CD4-positive, alpha-beta T cell (primary cell): Measurements from ENCODE around the gene ACACA. TPM values are rescaled to one million over a fixed set of nuclear protein-coding genes. Genes with fewer than 3 reads are reported as not detected.

Experiments used
- ATAC-seq: fragments of 200-7000 bp; cut with Tn5 transposase; one replicate; pipeline ENCODE4 v1.10.0; 2022; ENCODE audit warnings: mild to moderate bottlenecking; ENCODE audit not compliant: poor library complexity
- CTCF ChIA-PET: fragments of 350-600 bp; sonication (Branson Sonifier 250); formaldehyde crosslinking; loops from one replicate; lab custom pipeline; 2021; ENCODE audit warnings: antibody characterized with exemption, inconsistent platforms; lab: Charles Lee
- POLR2A ChIA-PET: fragments of 350-600 bp; sonication (Branson Sonifier 250); formaldehyde crosslinking; loops from one replicate; lab custom pipeline; 2021; ENCODE audit warnings: antibody characterized with exemption, inconsistent platforms; lab: Charles Lee
- DNase-seq, 14 experiments: peaks; one replicate each; pipeline ENCODE4 v3.0.0-alpha.2; 2013 to 2020; ENCODE audit warnings: mixed read lengths in 2 of 14
- H3K27ac ChIP-seq, 2 donors: one replicate each; pipeline versions ENCODE4 v1.5.1 to v1.7.0; 2013; ENCODE audit warnings: low read length in 2 of 2, low read depth in 1 of 2, mild to moderate bottlenecking in 1 of 2
- H3K27me3 ChIP-seq, 2 experiments: 1 replicate in 1 of 2; 2 replicates in 1 of 2; pipeline versions ENCODE4 v1.6.1 to v1.7.0; 2013; ENCODE audit warnings: low read length in 2 of 2, control low read depth in 1 of 2, mild to moderate bottlenecking in 1 of 2, moderate library complexity in 1 of 2; ENCODE audit not compliant: insufficient read depth in 2 of 2, control insufficient read depth in 1 of 2
- H3K36me3 ChIP-seq: one replicate; pipeline ENCODE4 v1.6.1; 2013; ENCODE audit warnings: low read length, control low read depth; ENCODE audit not compliant: insufficient read depth
- H3K4me1 ChIP-seq: one replicate; pipeline ENCODE4 v1.6.1; 2013; ENCODE audit warnings: low read length, control low read depth; ENCODE audit not compliant: insufficient read depth
- H3K4me3 ChIP-seq: one replicate; pipeline ENCODE4 v1.5.1; 2013; ENCODE audit warnings: mild to moderate bottlenecking, low read length, moderate library complexity
- H3K9me3 ChIP-seq, 2 experiments: 1 replicate in 1 of 2; 2 replicates in 1 of 2; pipeline versions ENCODE4 v1.6.1 to v1.7.0; 2013; ENCODE audit warnings: low read length in 2 of 2, mild to moderate bottlenecking in 2 of 2, control low read depth in 1 of 2, moderate library complexity in 1 of 2; ENCODE audit not compliant: control insufficient read depth in 1 of 2, insufficient read depth in 1 of 2
- H3K27ac Mint-ChIP-seq: one replicate; pipeline ENCODE4 v1.8.0; 2020; ENCODE audit warnings: mixed read lengths
- H3K27me3 Mint-ChIP-seq: one replicate; pipeline ENCODE4 v1.8.0; 2021; ENCODE audit warnings: mixed read lengths
- H3K36me3 Mint-ChIP-seq: one replicate; pipeline ENCODE4 v1.8.0; 2021; ENCODE audit warnings: low read depth, mixed read lengths
- H3K4me1 Mint-ChIP-seq: one replicate; pipeline ENCODE4 v1.8.0; 2021; ENCODE audit warnings: low read depth, mixed read lengths
- H3K4me3 Mint-ChIP-seq: one replicate; pipeline ENCODE4 v1.8.0; 2020; ENCODE audit warnings: mild to moderate bottlenecking, mixed read lengths
- H3K9me3 Mint-ChIP-seq: one replicate; pipeline ENCODE4 v1.8.0; 2020; ENCODE audit warnings: mixed read lengths
- intact Hi-C, 2 experiments: fragments of 100-400 bp; cut with DNase I in 1 of 2; cut with micrococcal nuclease in 1 of 2; formaldehyde crosslinking; loops; one replicate each; pipeline versions ENCODE4 v1.15.1 to v1.9.0; 2023 to 2025; cut with DNase I, micrococcal nuclease
- total RNA-seq, 174 experiments: library from RNA in 2 of 174; stranded (reverse) in 2 of 174; gene quantifications; one replicate each; pipeline ENCODE4 v1.2.3 and lab custom pipeline; 2021 to 2026
- TF ChIP-seq, protein P1 (sequence below): fragments of 200-600 bp; IDR thresholded peaks from one replicate; pipeline ENCODE4 v1.8.0; 2022; ENCODE audit warnings: antibody characterized with exemption, mild to moderate bottlenecking

The ACACA gene
- total RNA-seq, 2 experiments from 2014 or later = 26.0 to 28.9 TPM

DNA sequence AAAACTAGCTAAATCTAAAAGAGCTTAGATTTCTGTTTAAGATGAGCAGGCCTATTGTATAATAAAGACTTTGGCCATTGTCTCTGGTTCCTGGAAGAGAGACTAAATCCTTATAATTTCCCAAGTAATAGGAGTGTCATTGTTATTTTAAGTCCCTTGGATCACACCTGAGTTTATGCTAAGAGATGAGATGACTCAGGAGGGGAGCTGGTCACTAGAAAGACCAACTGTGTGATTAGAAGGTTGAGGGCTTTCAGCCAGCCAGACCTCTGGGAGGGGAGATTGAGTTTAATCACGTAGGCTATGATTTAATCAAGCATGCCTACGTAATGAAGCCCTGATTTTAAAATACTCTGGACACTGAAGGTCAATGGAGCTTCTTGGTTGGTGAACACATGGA lies 187.8 kb downstream of the ACACA start:
- ATAC-seq (no peak), DNase-seq (no peak)
- TF ChIP-seq, protein P1, sequence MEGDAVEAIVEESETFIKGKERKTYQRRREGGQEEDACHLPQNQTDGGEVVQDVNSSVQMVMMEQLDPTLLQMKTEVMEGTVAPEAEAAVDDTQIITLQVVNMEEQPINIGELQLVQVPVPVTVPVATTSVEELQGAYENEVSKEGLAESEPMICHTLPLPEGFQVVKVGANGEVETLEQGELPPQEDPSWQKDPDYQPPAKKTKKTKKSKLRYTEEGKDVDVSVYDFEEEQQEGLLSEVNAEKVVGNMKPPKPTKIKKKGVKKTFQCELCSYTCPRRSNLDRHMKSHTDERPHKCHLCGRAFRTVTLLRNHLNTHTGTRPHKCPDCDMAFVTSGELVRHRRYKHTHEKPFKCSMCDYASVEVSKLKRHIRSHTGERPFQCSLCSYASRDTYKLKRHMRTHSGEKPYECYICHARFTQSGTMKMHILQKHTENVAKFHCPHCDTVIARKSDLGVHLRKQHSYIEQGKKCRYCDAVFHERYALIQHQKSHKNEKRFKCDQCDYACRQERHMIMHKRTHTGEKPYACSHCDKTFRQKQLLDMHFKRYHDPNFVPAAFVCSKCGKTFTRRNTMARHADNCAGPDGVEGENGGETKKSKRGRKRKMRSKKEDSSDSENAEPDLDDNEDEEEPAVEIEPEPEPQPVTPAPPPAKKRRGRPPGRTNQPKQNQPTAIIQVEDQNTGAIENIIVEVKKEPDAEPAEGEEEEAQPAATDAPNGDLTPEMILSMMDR = no peak
- peaks cover 15% of the 10 kb centered on the region for H3K36me3 ChIP-seq
- H3K27me3 ChIP-seq = no peaks in the 10 kb centered on the region
- CTCF ChIA-PET = interaction anchor here (0.9 kb wide), 1 partner anchor 171 kb away, joined by 4 read pairs; no protein-coding TSS in a partner anchor
- Mint-ChIP-seq H3K4me3 (no peak overlapping the region), H3K27ac (no peak overlapping the region), H3K27me3 (no peaks in the 10 kb centered on the region), H3K4me1 (no peaks in the 10 kb centered on the region), H3K9me3 (no peaks in the 10 kb centered on the region), H3K36me3 (peaks cover 55% of the 10 kb centered on the region)
- intact Hi-C loops = no loop called here
- H3K4me3 ChIP-seq = no peak overlapping the region
- no peak overlapping the region for H3K27ac ChIP-seq
- H3K4me1 ChIP-seq = no peaks in the 10 kb centered on the region
- POLR2A ChIA-PET = interaction anchor here (0.9 kb wide), 1 partner anchor 616 kb away, joined by 3 read pairs; no protein-coding TSS in a partner anchor
- no peaks in the 10 kb centered on the region for H3K9me3 ChIP-seq

DNA sequence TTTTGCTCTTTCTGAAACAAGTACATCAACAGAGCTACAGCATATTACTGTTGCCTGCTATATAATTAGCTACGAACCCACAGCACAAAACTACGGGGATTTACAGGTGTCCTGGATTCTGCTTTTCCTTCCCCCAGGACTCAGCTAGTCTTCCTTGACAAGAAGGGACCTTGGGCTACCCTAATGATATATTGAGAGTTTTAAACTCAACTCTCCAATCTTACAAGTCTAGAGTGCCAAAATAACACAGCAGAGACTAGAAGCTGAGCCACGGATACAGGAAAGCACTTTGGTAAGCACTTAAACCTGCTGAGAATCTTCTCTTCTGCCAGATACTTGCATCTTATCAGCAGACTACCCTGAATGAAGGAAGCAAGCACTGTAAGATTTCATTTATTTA lies 192.2 kb downstream of the ACACA start:
- H3K27me3 ChIP-seq = no peaks in the 10 kb centered on the region
- Mint-ChIP-seq H3K27me3 (no peaks in the 10 kb centered on the region), H3K36me3 (peaks cover 40% of the 10 kb centered on the region), H3K4me1 (no peaks in the 10 kb centered on the region), H3K27ac (no peak overlapping the region), H3K4me3 (no peak overlapping the region), H3K9me3 (no peaks in the 10 kb centered on the region)
- POLR2A ChIA-PET = no interaction called here
- CTCF ChIA-PET = no interaction called here
- H3K4me3 ChIP-seq = no peak overlapping the region
- no peaks in the 10 kb centered on the region for H3K4me1 ChIP-seq
- intact Hi-C loops = no loop called here
- H3K9me3 ChIP-seq = no peaks in the 10 kb centered on the region
- ATAC-seq (no peak), DNase-seq (no peak)
- no peak overlapping the region for H3K27ac ChIP-seq
- H3K36me3 ChIP-seq = peaks cover 6% of the 10 kb centered on the region
- TF ChIP-seq, protein P1 = no peak

DNA sequence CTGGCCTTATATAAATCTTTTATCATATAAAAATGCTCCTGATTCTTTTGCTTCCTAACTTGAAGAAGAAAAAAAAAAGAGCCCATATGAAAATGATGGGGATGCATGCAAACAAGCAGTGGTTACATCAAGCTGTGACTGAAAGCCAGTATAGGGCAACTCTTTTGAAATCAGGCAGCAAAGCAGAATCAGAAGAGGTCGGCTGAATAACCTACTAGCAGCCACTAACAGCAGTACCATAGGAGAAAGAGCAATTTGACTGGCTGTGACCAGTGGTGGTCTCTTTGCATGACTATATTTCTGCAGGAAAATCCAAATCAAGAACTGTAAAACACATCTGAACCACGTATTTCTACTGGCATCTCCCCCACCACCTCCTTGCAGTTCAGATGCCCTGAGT lies 192.7 kb downstream of the ACACA start:
- TF ChIP-seq, protein P1 = no peak
- POLR2A ChIA-PET = no interaction called here
- H3K9me3 Mint-ChIP-seq = no peaks in the 10 kb centered on the region
- H3K36me3 Mint-ChIP-seq = peaks cover 45% of the 10 kb centered on the region
- no peaks in the 10 kb centered on the region for H3K27me3 Mint-ChIP-seq
- CTCF ChIA-PET = no interaction called here
- H3K27ac Mint-ChIP-seq = no peak overlapping the region
- H3K4me1 Mint-ChIP-seq = no peaks in the 10 kb centered on the region
- Histone ChIP-seq H3K27ac (no peak overlapping the region), H3K9me3 (no peaks in the 10 kb centered on the region), H3K36me3 (peaks cover 5% of the 10 kb centered on the region), H3K27me3 (no peaks in the 10 kb centered on the region), H3K4me3 (no peak overlapping the region), H3K4me1 (no peaks in the 10 kb centered on the region)
- intact Hi-C loops = no loop called here
- DNase-seq (no peak), ATAC-seq (no peak)
- H3K4me3 Mint-ChIP-seq = no peak overlapping the region
